DOHH2 (cell line): ENCODE data around the gene PM20D1.
"Not testable (repeated sequence)": the region's sequence is repeated elsewhere in the genome, so short reads cannot be mapped to it uniquely, and the experiment has no call there.

Experiments
- H3F3A ChIP-seq: fragments of 200-600 bp; sonication (generic), shearing (Covaris generic); 2 replicates; pipeline ENCODE4 v1.6.0; 2016; ENCODE audit warnings: antibody characterized with exemption, mild to moderate bottlenecking; ENCODE audit not compliant: control insufficient read depth, insufficient read depth
- H3K27ac ChIP-seq: fragments of 200-600 bp; sonication (generic); 2 replicates; pipeline ENCODE4 v1.5.1; 2014; ENCODE audit warnings: low read depth, mild to moderate bottlenecking, low read length, moderate library complexity
- H3K27me3 ChIP-seq: fragments of 200-600 bp; sonication (generic); 2 replicates; pipeline ENCODE4 v1.6.1; 2014; ENCODE audit warnings: mild to moderate bottlenecking, low read length, mixed read lengths; ENCODE audit not compliant: control insufficient read depth
- H3K36me3 ChIP-seq: fragments of 200-600 bp; sonication (generic); 2 replicates; pipeline ENCODE4 v1.6.1; 2014; ENCODE audit warnings: mild to moderate bottlenecking, low read length, moderate library complexity, mixed read lengths; ENCODE audit not compliant: control insufficient read depth
- H3K4me1 ChIP-seq: fragments of 200-600 bp; sonication (generic); 2 replicates; pipeline ENCODE4 v1.6.1; 2014; ENCODE audit warnings: mild to moderate bottlenecking, low read length, mixed read lengths; ENCODE audit not compliant: control insufficient read depth
- H3K4me2 ChIP-seq: fragments of 200-600 bp; sonication (generic); 2 replicates; pipeline ENCODE4 v1.6.0; 2014; ENCODE audit warnings: mild to moderate bottlenecking, low read length, moderate library complexity
- H3K4me3 ChIP-seq: fragments of 200-600 bp; sonication (generic); 2 replicates; pipeline ENCODE4 v1.5.1; 2014; ENCODE audit warnings: mild to moderate bottlenecking, low read length, mixed read lengths
- H3K79me2 ChIP-seq: fragments of 200-600 bp; sonication (generic); 2 replicates; pipeline ENCODE4 v1.6.1; 2014; ENCODE audit warnings: mild to moderate bottlenecking, low read length, mixed read lengths; ENCODE audit not compliant: control insufficient read depth
- H3K9me2 ChIP-seq: fragments of 200-600 bp; sonication (generic); replicated peaks from 2 replicates; pipeline ENCODE4 v1.6.1; 2014; ENCODE audit warnings: mild to moderate bottlenecking, low read length, mixed read lengths; ENCODE audit not compliant: control insufficient read depth
- H3K9me3 ChIP-seq: fragments of 200-600 bp; sonication (generic); 2 replicates; pipeline ENCODE4 v1.6.1; 2014; ENCODE audit warnings: antibody characterized with exemption, low read length, mixed read lengths; ENCODE audit not compliant: control insufficient read depth, insufficient read depth
- H4K20me1 ChIP-seq: fragments of 200-600 bp; sonication (generic); 2 replicates; pipeline ENCODE4 v1.6.0; 2014; ENCODE audit warnings: low read depth, mild to moderate bottlenecking, antibody characterized with exemption, low read length, moderate library complexity; ENCODE audit not compliant: control insufficient read depth, insufficient read depth
- CTCF ChIP-seq: fragments of 200-600 bp; sonication (generic); IDR thresholded peaks from one replicate; pipeline ENCODE4 v1.5.1; 2014; ENCODE audit warnings: antibody characterized with exemption, mild to moderate bottlenecking, low read depth, low read length; ENCODE audit not compliant: poor library complexity, severe bottlenecking
- EZH2phosphoT487 ChIP-seq: fragments of 200-600 bp; sonication (generic); IDR thresholded peaks from 2 replicates; pipeline ENCODE4 v1.6.1; 2017; ENCODE audit warnings: borderline replicate concordance, mild to moderate bottlenecking, antibody characterized with exemption, low read length, moderate library complexity, mixed read lengths

Gene PM20D1

GRCh38 chr1:205889706-205890105, 39.8 kb upstream of the PM20D1 start:
- not testable (repeated sequence) for H3K9me2 ChIP-seq, H3K79me2 ChIP-seq, H3K36me3 ChIP-seq, H3F3A ChIP-seq, H4K20me1 ChIP-seq, H3K27ac ChIP-seq, H3K4me1 ChIP-seq, H3K4me3 ChIP-seq, H3K9me3 ChIP-seq, H3K27me3 ChIP-seq, H3K4me2 ChIP-seq

DNA sequence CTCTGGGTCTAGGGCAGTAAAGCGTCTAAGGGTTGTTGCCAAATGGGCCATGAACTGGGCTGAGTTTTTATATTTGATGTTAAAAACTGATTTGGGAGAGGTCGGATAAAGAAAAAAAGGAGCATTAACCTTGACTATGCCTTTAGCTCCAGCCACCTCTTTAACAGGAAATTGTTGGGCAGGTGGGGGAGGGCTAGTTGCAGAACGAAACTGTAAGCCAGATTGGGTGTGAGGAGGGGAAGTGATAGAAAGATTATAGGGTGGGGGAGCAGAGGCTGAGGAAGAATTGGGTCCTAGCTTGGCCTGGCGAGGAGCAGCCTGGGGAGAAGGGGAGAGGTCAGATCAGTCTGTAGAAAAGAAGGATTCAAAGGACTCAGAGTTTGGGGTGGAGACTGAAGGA, 39.1 kb upstream of the PM20D1 start:
- H4K20me1 ChIP-seq, H3K27ac ChIP-seq, H3K9me2 ChIP-seq, H3K4me2 ChIP-seq, H3K36me3 ChIP-seq, H3K79me2 ChIP-seq, H3K27me3 ChIP-seq, H3K4me1 ChIP-seq, H3F3A ChIP-seq, H3K9me3 ChIP-seq, H3K4me3 ChIP-seq: not testable (repeated sequence)

DNA sequence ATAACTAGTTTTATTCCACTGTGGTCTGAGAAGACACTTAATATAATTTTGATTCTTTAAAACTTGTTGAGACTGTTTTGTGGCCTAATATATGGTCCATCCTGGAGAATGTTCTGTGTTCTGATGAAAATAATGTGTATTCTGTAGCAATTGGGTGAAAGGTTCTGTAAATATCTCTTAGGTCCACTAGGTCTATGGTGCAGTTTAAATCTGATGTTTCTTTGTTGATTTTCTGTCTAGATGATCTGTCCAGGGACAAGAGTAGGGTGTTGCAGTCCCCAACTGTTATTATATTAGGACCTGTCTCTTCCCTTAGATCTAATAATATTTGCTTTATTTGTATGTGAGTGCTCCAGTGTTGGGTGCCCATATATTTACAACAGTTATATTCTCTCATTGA, 33.9 kb upstream of the PM20D1 start:
- no peaks in the 10 kb centered on the region for H3F3A ChIP-seq

GRCh38 chr1:205880923-205881322, 31.0 kb upstream of the PM20D1 start:
- no peaks in the 10 kb centered on the region for H4K20me1 ChIP-seq
- TF ChIP-seq CTCF (no peak), EZH2phosphoT487 (no peak)
- no peaks in the 10 kb centered on the region for H3F3A ChIP-seq
- H3K27ac ChIP-seq, result no peak overlapping the region
- H3K36me3 ChIP-seq, result peaks cover 4% of the 10 kb centered on the region; the same call in 1 of the 2 replicates
- H3K4me1 ChIP-seq, result peaks cover 24% of the 10 kb centered on the region
- H3K9me3 ChIP-seq, result peaks cover 11% of the 10 kb centered on the region
- no peaks in the 10 kb centered on the region for H3K9me2 ChIP-seq
- no peak overlapping the region for H3K4me3 ChIP-seq
- no peak overlapping the region for H3K4me2 ChIP-seq
- H3K79me2 ChIP-seq, result no peaks in the 10 kb centered on the region
- no peaks in the 10 kb centered on the region for H3K27me3 ChIP-seq

More for the DNA sequence above, 33.9 kb upstream of the PM20D1 start:
- H3K9me3 ChIP-seq, result peaks cover 11% of the 10 kb centered on the region
- H3K4me3 ChIP-seq, result no peak overlapping the region
- peaks cover 12% of the 10 kb centered on the region for H3K4me1 ChIP-seq
- no peak overlapping the region for H3K4me2 ChIP-seq
- H4K20me1 ChIP-seq, result no peaks in the 10 kb centered on the region
- no peaks in the 10 kb centered on the region for H3K27me3 ChIP-seq
- TF ChIP-seq CTCF, result no peak
- TF ChIP-seq EZH2phosphoT487, result no peak
- peaks cover 4% of the 10 kb centered on the region; the same call in 1 of the 2 replicates for H3K36me3 ChIP-seq
- no peaks in the 10 kb centered on the region for H3K79me2 ChIP-seq
- no peak overlapping the region for H3K27ac ChIP-seq
- H3K9me2 ChIP-seq, result no peaks in the 10 kb centered on the region
